ENCODE measurements around the gene SELENOH. TPM values are rescaled to one million over a fixed set of nuclear protein-coding genes. Genes with fewer than 3 reads are reported as not detected.

SELENOH gene
- total RNA-seq, 4 donors from 2014 or later = 113 to 133 (median 124) TPM

- intact Hi-C loops (cut with DNase I; ENCODE audit: low total_unique reads) = no loop called here
- DNase-seq (ENCODE audit: low spot score in 2 of 2) = no peak
- no peak within 1 kb of the TSS for H3K4me3 ChIP-seq (ENCODE audit: low read depth, poor library complexity, severe bottlenecking)
- 57% methylated on average over 10 of the region's 10 CpGs for WGBS, 2 donors
- TF ChIP-seq POLR2A (IDR thresholded peaks at IDR 0.05) (no peak), CTCF (IDR thresholded peaks at IDR 0.05) (no peak)
Observed at GRCh38 chr11:57751676-57752253, 10.5 kb downstream of the SELENOH start, which contains the start of gene BTBD18. TSS of gene BTBD18 (minus strand) at chr11:57751819. CDS start at chr11:57751188, 631 bp downstream.

GRCh38 chr11:57752954-57753353 is 11.7 kb downstream of the SELENOH start:
- WGBS, 2 donors = 97 to 98% methylated on average over 30 of the region's 30 CpGs
- DNase-seq (ENCODE audit: low spot score in 2 of 2) = no peak
- no peak overlapping the region for H3K4me3 ChIP-seq (ENCODE audit: low read depth, poor library complexity, severe bottlenecking)
- intact Hi-C loops (cut with DNase I; ENCODE audit: low total_unique reads) = no loop called here
- no peak for TF ChIP-seq CTCF (IDR thresholded peaks at IDR 0.05)
- TF ChIP-seq POLR2A (IDR thresholded peaks at IDR 0.05) = no peak

GRCh38 chr11:57758174-57758573 is 16.9 kb downstream of the SELENOH start:
- TF ChIP-seq CTCF (IDR thresholded peaks at IDR 0.05) (no peak), POLR2A (IDR thresholded peaks at IDR 0.05) (no peak)
- DNase-seq (ENCODE audit: low spot score in 2 of 2) = no peak
- intact Hi-C loops (cut with DNase I; ENCODE audit: low total_unique reads) = no loop called here
- WGBS, 2 donors = 91 to 94% methylated on average over 3 of the region's 3 CpGs
- H3K4me3 ChIP-seq (ENCODE audit: low read depth, poor library complexity, severe bottlenecking) = no peak overlapping the region

GRCh38 chr11:57761301-57762234 is 20.3 kb downstream of the SELENOH start, which contains the start of gene CTNND1:
TSS of gene CTNND1 (plus strand) at chr11:57761802. CDS start at chr11:57791479, 29,677 bp downstream.
- intact Hi-C loops (cut with DNase I; ENCODE audit: low total_unique reads) = no loop called here
- TF ChIP-seq CTCF (IDR thresholded peaks at IDR 0.05) (no peak), POLR2A (IDR thresholded peaks at IDR 0.05) (no peak)
- peak within 1 kb of the TSS; percentile 36 for H3K4me3 ChIP-seq (ENCODE audit: low read depth, poor library complexity, severe bottlenecking)
- peak; percentile 91 to 96 for DNase-seq (ENCODE audit: low spot score in 2 of 2)
- WGBS, 2 donors = 4 to 6% methylated on average over 13 of the region's 13 CpGs

- peak overlapping the region; percentile 36 for H3K4me3 ChIP-seq (ENCODE audit: low read depth, poor library complexity, severe bottlenecking)
- intact Hi-C loops (cut with DNase I; ENCODE audit: low total_unique reads) = no loop called here
- WGBS, 2 donors = 1 to 5% methylated on average over 9 of the region's 9 CpGs
- TF ChIP-seq POLR2A (IDR thresholded peaks at IDR 0.05) (no peak), CTCF (IDR thresholded peaks at IDR 0.05) (no peak)
- DNase-seq (ENCODE audit: low spot score in 2 of 2) = no peak
Observed at GRCh38 chr11:57762235-57762861, 21.1 kb downstream of the SELENOH start.

All from lower leg skin (tissue), 4 donors.